GM10266 (cell line): ENCODE results near the gene DUSP28.

Experiments
- DNase-seq: peaks from one replicate; pipeline ENCODE4 v3.0.0; 2012; ENCODE audit errors: extremely low spot score
- TF ChIP-seq, protein P1 (sequence below): IDR thresholded peaks from 2 replicates; pipeline ENCODE4 v1.5.1; 2012; ENCODE audit warnings: mild to moderate bottlenecking, low read depth; ENCODE audit not compliant: control insufficient read depth, insufficient read depth; ENCODE audit errors: missing control alignments

Gene DUSP28

DNA sequence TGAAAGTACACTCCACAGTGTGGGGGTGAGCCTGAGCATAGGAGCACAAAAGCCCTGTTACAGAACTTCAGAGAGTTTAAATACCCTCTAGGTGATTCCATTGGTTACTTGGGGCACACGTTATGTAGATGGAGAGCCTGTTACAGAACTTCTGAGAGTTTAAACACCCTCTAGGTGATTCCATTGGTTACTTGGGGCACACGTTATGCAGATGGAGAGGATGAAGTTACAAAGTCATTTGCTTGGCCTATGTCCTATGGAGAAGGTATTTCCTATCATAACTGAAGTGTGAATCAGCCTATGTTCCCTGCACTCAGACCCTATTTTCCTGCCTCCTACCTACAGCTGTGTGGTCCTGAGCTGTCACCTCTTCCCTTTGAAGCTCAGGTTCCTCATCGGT lies 22.6 kb downstream of the DUSP28 start:
- no peak for DNase-seq
- TF ChIP-seq, protein P1, sequence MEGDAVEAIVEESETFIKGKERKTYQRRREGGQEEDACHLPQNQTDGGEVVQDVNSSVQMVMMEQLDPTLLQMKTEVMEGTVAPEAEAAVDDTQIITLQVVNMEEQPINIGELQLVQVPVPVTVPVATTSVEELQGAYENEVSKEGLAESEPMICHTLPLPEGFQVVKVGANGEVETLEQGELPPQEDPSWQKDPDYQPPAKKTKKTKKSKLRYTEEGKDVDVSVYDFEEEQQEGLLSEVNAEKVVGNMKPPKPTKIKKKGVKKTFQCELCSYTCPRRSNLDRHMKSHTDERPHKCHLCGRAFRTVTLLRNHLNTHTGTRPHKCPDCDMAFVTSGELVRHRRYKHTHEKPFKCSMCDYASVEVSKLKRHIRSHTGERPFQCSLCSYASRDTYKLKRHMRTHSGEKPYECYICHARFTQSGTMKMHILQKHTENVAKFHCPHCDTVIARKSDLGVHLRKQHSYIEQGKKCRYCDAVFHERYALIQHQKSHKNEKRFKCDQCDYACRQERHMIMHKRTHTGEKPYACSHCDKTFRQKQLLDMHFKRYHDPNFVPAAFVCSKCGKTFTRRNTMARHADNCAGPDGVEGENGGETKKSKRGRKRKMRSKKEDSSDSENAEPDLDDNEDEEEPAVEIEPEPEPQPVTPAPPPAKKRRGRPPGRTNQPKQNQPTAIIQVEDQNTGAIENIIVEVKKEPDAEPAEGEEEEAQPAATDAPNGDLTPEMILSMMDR, result no peak

GRCh38 chr2:240583774-240584173 lies 23.6 kb downstream of the DUSP28 start:
- no peak for DNase-seq
- TF ChIP-seq, protein P1, result no peak

GRCh38 chr2:240584486-240585031 lies 24.4 kb downstream of the DUSP28 start:
- TF ChIP-seq, protein P1, result no peak
- DNase-seq, result peak; percentile 84

DNA sequence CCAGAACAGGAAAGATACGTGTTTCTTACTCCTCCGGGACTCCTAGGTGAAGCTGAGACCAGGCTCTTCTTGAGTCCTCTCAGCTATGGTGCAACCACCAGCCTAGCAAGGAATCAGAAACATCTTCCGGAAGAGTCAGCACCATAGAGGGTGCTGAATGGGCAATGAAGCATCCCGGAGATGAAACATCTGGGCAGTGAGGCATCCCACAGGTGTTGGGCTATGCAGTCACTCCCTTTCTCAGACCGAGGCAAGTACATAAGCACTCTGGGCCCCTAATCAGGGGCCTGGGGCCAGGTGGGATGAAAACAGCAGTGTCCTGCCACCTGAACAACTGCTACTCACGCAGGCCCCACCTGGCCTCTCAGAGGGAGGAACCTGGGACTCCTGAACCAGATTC lies 24.9 kb downstream of the DUSP28 start:
- DNase-seq, result peak; percentile 44
- TF ChIP-seq, protein P1, result no peak

- TF ChIP-seq, protein P1, result no peak
- no peak for DNase-seq
Observed at GRCh38 chr2:240585681-240586197, 25.6 kb downstream of the DUSP28 start.

- peak; percentile 97 for DNase-seq
- TF ChIP-seq, protein P1, result no peak
Observed at GRCh38 chr2:240586198-240586918, 26.2 kb downstream of the DUSP28 start, which contains the start of gene CAPN10. Gene CAPN10 (plus strand): TSS chr2:240586734. CDS start chr2:240586912, 178 bp downstream.
